HCT116 (cell line): ENCODE data around the gene SEMA3B. TPM values are rescaled to one million over a fixed set of nuclear protein-coding genes. Genes with fewer than 3 reads are reported as not detected.

Source experiments
- ATAC-seq: fragments of 200-7000 bp; cut with Tn5 transposase; 2 replicates; pipeline ENCODE4 v1.9.1; 2020; ENCODE audit warnings: mild to moderate bottlenecking, moderate library complexity
- BruUV-seq: library from RNA; stranded (reverse); fragments of 400-500 nt; replicated peaks from 2 replicates; lab custom pipeline; 2021; lab: Mats Ljungman, UMichigan
- CTCF ChIA-PET: fragments of 300-600 bp; sonication (Branson Sonifier 250); formaldehyde crosslinking; loops from one replicate; lab custom pipeline; 2021; ENCODE audit warnings: antibody characterized with exemption; lab: Charles Lee
- POLR2A ChIA-PET: fragments of 300-600, 350-600 bp; sonication (Branson Sonifier 250); formaldehyde crosslinking; loops from one replicate; lab custom pipeline; 2021; ENCODE audit warnings: antibody characterized with exemption; lab: Charles Lee
- RAD21 ChIA-PET, 2 experiments: fragments of 300-600 bp; sonication (Branson Sonifier 250); formaldehyde crosslinking; loops; one replicate each; lab custom pipeline; 2023; ENCODE audit warnings: low total read pairs in 2 of 2; ENCODE audit not compliant: uncharacterized antibody in 2 of 2, unreplicated experiment in 2 of 2, low non-redundant PET in 1 of 2; lab: Charles Lee
- DNase-seq: peaks from one replicate; pipeline ENCODE4 v3.0.0-alpha.2; 2010; ENCODE audit warnings: low read depth, low spot score
- H2AFZ ChIP-seq: fragments of 200-600 bp; shearing (Covaris generic), sonication (generic); 2 replicates; pipeline ENCODE4 v1.6.1; 2017; ENCODE audit warnings: low read depth, mixed run types, mixed read lengths, antibody characterized with exemption, low read length; ENCODE audit not compliant: poor library complexity, severe bottlenecking
- H3K27ac ChIP-seq: 2 replicates; pipeline ENCODE4 v1.5.1; 2012; ENCODE audit warnings: low read depth, low read length
- H3K27me3 ChIP-seq: fragments of 200-600 bp; sonication (generic); 2 replicates; pipeline ENCODE4 v1.6.1; 2016; ENCODE audit warnings: mixed run types, low read length, mixed read lengths; ENCODE audit not compliant: insufficient read depth
- H3K36me3 ChIP-seq, 2 experiments: fragments of 200-500 bp in 1 of 2; fragments of 200-600 bp in 1 of 2; sonication (Bioruptor generic) in 1 of 2; sonication (generic) in 1 of 2; 2 replicates each; pipeline versions ENCODE4 v1.5.1 to v1.6.1; 2014 to 2016; ENCODE audit warnings: low read length in 2 of 2, inconsistent platforms in 1 of 2, mixed read lengths in 1 of 2, mixed run types in 1 of 2; ENCODE audit not compliant: insufficient read depth in 2 of 2, control insufficient read depth in 1 of 2
- H3K4me1 ChIP-seq, 2 experiments: fragments of 200-600 bp in 1 of 2; sonication (generic) in 1 of 2; 2 replicates each; pipeline versions ENCODE4 v1.5.1 to v1.6.1; 2012 to 2017; ENCODE audit warnings: low read length in 2 of 2, inconsistent platforms in 1 of 2, mild to moderate bottlenecking in 1 of 2, mixed read lengths in 1 of 2, mixed run types in 1 of 2, moderate library complexity in 1 of 2; ENCODE audit not compliant: insufficient read depth in 2 of 2, control insufficient read depth in 1 of 2
- H3K4me2 ChIP-seq: fragments of 200-600 bp; sonication (generic); 2 replicates; pipeline ENCODE4 v1.6.1; 2017; ENCODE audit warnings: mixed run types, low read length, mixed read lengths
- H3K4me3 ChIP-seq, 2 experiments: fragments of 200-600 bp in 1 of 2; sonication (generic) in 1 of 2; replicated peaks in 1 of 2; 2 replicates each; pipeline ENCODE4 v1.5.1; 2011 to 2016; ENCODE audit warnings: low read length in 2 of 2, control low read depth in 1 of 2, low read depth in 1 of 2, mild to moderate bottlenecking in 1 of 2, mixed read lengths in 1 of 2, mixed run types in 1 of 2
- H3K79me2 ChIP-seq: fragments of 200-600 bp; sonication (generic); 2 replicates; pipeline ENCODE4 v1.6.1; 2017; ENCODE audit warnings: mild to moderate bottlenecking, mixed run types, low read length, moderate library complexity, mixed read lengths; ENCODE audit not compliant: insufficient read depth
- H3K9ac ChIP-seq: fragments of 200-600 bp; sonication (generic); 2 replicates; pipeline ENCODE4 v1.6.1; 2016; ENCODE audit warnings: low read length, mixed read lengths
- H3K9me2 ChIP-seq: fragments of 200-600 bp; sonication (generic), shearing (Covaris generic); 2 replicates; pipeline ENCODE4 v1.6.1; 2017; ENCODE audit warnings: mixed run types, mild to moderate bottlenecking, moderate library complexity; ENCODE audit not compliant: insufficient read depth
- H3K9me3 ChIP-seq, 2 experiments: fragments of 200-500 bp in 1 of 2; fragments of 200-600 bp in 1 of 2; sonication (Bioruptor generic) in 1 of 2; sonication (generic) in 1 of 2; 2 replicates each; pipeline ENCODE4 v1.6.1; 2014 to 2017; ENCODE audit warnings: low read length in 2 of 2, mixed read lengths in 2 of 2, inconsistent platforms in 1 of 2, low read depth in 1 of 2, mild to moderate bottlenecking in 1 of 2, mixed run types in 1 of 2, moderate library complexity in 1 of 2; ENCODE audit not compliant: control insufficient read depth in 1 of 2, insufficient read depth in 1 of 2
- H4K20me1 ChIP-seq: fragments of 200-600 bp; sonication (generic), shearing (Covaris generic); 2 replicates; pipeline ENCODE4 v1.6.1; 2017; ENCODE audit warnings: mixed run types, mild to moderate bottlenecking, moderate library complexity; ENCODE audit not compliant: insufficient read depth
- ATF3 ChIP-seq: IDR thresholded peaks from 2 replicates; pipeline ENCODE4 v1.6.1; 2012
- CEBPB ChIP-seq: IDR thresholded peaks from 2 replicates; pipeline ENCODE4 v1.6.1; 2012; ENCODE audit warnings: low read depth
- EGR1 ChIP-seq: IDR thresholded peaks from 2 replicates; pipeline ENCODE4 v1.6.1; 2012; ENCODE audit warnings: low read depth
- ELF1 ChIP-seq: IDR thresholded peaks from 2 replicates; pipeline ENCODE4 v1.6.1; 2012; ENCODE audit warnings: low read depth, borderline replicate concordance
- EZH2phosphoT487 ChIP-seq: fragments of 200-600 bp; IDR thresholded peaks from 2 replicates; pipeline ENCODE4 v1.6.1; 2018; ENCODE audit warnings: antibody characterized with exemption, borderline replicate concordance
- FOSL1 ChIP-seq: IDR thresholded peaks from 2 replicates; pipeline ENCODE4 v1.6.1; 2012; ENCODE audit warnings: low read depth
- POLR2A ChIP-seq: IDR thresholded peaks from 2 replicates; pipeline ENCODE4 v1.7.0; 2011; ENCODE audit warnings: borderline replicate concordance; ENCODE audit not compliant: insufficient read depth, insufficient read length; ENCODE audit errors: extremely low read depth
- POLR2AphosphoS5 ChIP-seq: IDR thresholded peaks from 2 replicates; pipeline ENCODE4 v1.6.1; 2011; ENCODE audit warnings: mild to moderate bottlenecking, low read depth, low read length, moderate library complexity
- RAD21 ChIP-seq: IDR thresholded peaks from 2 replicates; pipeline ENCODE4 v1.6.1; 2012; ENCODE audit warnings: low read depth, mild to moderate bottlenecking
- REST ChIP-seq: IDR thresholded peaks from 2 replicates; pipeline ENCODE4 v1.6.1; 2012; ENCODE audit warnings: low read depth
- SP1 ChIP-seq: IDR thresholded peaks from 2 replicates; pipeline ENCODE4 v1.6.1; 2012; ENCODE audit warnings: low read depth
- YY1 ChIP-seq: IDR thresholded peaks from 2 replicates; pipeline ENCODE4 v1.6.1; 2011; ENCODE audit warnings: low read length, low read depth, moderate library complexity, mild to moderate bottlenecking; ENCODE audit not compliant: insufficient replicate concordance; ENCODE audit errors: extremely low read depth
- ZFX ChIP-seq: fragments of 450-650 bp; IDR thresholded peaks from 2 replicates; pipeline ENCODE4 v1.6.1; 2017
- ZNF274 ChIP-seq: fragments of 200-500 bp; sonication (Bioruptor generic); IDR thresholded peaks from 2 replicates; pipeline ENCODE4 v1.6.1; 2014; ENCODE audit warnings: mild to moderate bottlenecking, low read depth, low read length, inconsistent platforms
- intact Hi-C: fragments of 100-400 bp; cut with micrococcal nuclease; formaldehyde crosslinking; loops from 2 replicates; pipeline ENCODE4 v1.10.0; 2022
- total RNA-seq: library from RNA; stranded (reverse); gene quantifications from one replicate; pipeline ENCODE4 v1.2.1, GENCODE V29; 2021; ENCODE audit not compliant: unreplicated experiment
- TF ChIP-seq, protein P1 (sequence below), 3 experiments: fragments of 200-600 bp in 1 of 3; sonication (generic) in 1 of 3; IDR thresholded peaks in 2 of 3; conservative IDR thresholded peaks in 1 of 3; 2 replicates each; pipeline ENCODE4 v1.5.1; 2012 to 2017; ENCODE audit warnings: low read depth in 2 of 3, low read length in 2 of 3, antibody characterized with exemption in 1 of 3, borderline replicate concordance in 1 of 3, control low read depth in 1 of 3, mild to moderate bottlenecking in 1 of 3, mixed read lengths in 1 of 3, mixed run types in 1 of 3, moderate library complexity in 1 of 3; ENCODE audit not compliant: insufficient read depth in 1 of 3

Gene SEMA3B
- total RNA-seq, 1 experiment from 2014 or later: 46.2 TPM

DNA sequence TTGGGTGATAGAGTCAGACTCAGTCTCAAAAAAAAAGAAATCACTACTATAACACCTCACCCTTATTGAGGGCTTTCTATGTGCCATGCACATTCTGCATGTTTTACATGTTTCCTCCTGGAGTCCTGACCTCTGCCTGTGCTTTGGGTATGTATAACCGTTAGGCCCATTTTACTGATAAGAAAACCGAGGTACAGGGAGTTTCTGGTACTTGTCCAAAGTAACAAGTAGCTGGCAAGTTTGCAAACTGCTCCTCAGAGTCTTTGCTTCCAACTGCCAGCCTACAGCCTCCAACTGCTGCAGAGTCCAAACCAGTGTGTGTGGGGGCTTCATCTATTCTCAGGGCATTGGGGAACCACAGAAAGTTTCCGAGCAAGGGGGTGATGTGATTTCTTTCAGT lies 36.6 kb upstream of the SEMA3B start:
- H2AFZ ChIP-seq: no peak overlapping the region
- no peak overlapping the region for H3K27ac ChIP-seq
- H3K4me1 ChIP-seq: peaks cover 33 to 52% of the 10 kb centered on the region in 2 experiments
- no peaks in the 10 kb centered on the region for H3K36me3 ChIP-seq
- ChIA-PET CTCF (interaction anchor here (0.7 kb wide), 1 partner anchor 14 kb away, joined by 3 read pairs; no protein-coding TSS in a partner anchor), POLR2A (interaction anchor here (0.7 to 1.6 kb wide), 2 partner anchors 14 to 57 kb away, joined by 3 to 4 read pairs; no protein-coding TSS in a partner anchor), RAD21 (no interaction called here)
- BruUV-seq: no TSS peak
- H4K20me1 ChIP-seq: no peaks in the 10 kb centered on the region
- intact Hi-C loops: no loop called here
- no peak overlapping the region for H3K4me3 ChIP-seq
- no peak overlapping the region for H3K4me2 ChIP-seq
- no peaks in the 10 kb centered on the region for H3K27me3 ChIP-seq
- ATAC-seq: no peak
- no peak for DNase-seq
- H3K9ac ChIP-seq: no peak overlapping the region
- H3K9me2 ChIP-seq: no peaks in the 10 kb centered on the region
- H3K79me2 ChIP-seq: peaks cover 12% of the 10 kb centered on the region
- TF ChIP-seq RAD21 (no peak), SP1 (no peak), EGR1 (no peak), FOSL1 (no peak), ZFX (no peak), EZH2phosphoT487 (no peak), POLR2A (no peak), CEBPB (no peak), ZNF274 (no peak), YY1 (no peak), POLR2AphosphoS5 (no peak), ELF1 (no peak), ATF3 (no peak), REST (no peak)
- TF ChIP-seq, protein P1, sequence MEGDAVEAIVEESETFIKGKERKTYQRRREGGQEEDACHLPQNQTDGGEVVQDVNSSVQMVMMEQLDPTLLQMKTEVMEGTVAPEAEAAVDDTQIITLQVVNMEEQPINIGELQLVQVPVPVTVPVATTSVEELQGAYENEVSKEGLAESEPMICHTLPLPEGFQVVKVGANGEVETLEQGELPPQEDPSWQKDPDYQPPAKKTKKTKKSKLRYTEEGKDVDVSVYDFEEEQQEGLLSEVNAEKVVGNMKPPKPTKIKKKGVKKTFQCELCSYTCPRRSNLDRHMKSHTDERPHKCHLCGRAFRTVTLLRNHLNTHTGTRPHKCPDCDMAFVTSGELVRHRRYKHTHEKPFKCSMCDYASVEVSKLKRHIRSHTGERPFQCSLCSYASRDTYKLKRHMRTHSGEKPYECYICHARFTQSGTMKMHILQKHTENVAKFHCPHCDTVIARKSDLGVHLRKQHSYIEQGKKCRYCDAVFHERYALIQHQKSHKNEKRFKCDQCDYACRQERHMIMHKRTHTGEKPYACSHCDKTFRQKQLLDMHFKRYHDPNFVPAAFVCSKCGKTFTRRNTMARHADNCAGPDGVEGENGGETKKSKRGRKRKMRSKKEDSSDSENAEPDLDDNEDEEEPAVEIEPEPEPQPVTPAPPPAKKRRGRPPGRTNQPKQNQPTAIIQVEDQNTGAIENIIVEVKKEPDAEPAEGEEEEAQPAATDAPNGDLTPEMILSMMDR (IDR thresholded peaks at IDR 0.05 in 2 of 3, conservative IDR thresholded peaks at IDR 0.05 in 1 of 3; ENCODE audit: borderline replicate concordance in 1 of 3, insufficient read depth in 1 of 3, low read depth in 2 of 3, low read length in 2 of 3): no peak
- H3K9me3 ChIP-seq: no peaks in the 10 kb centered on the region
